Effector memory CD8-positive, alpha-beta T cell (primary cell): ENCODE data around the gene AARS2.

Experiments
- ATAC-seq: fragments of 150-1000 bp; cut with Tn5 transposase; replicated peaks from 2 replicates; pipeline ENCODE4 v1.10.0; 2021; ENCODE audit warnings: mild to moderate bottlenecking, moderate library complexity
- DNase-seq, 3 experiments: peaks; one replicate each; pipeline ENCODE4 v3.0.0; 2021
- H3K27ac Mint-ChIP-seq, 2 donors: one replicate each; pipeline ENCODE4 v1.8.0; 2022; ENCODE audit warnings: mild to moderate bottlenecking in 2 of 2, mixed read lengths in 2 of 2, moderate library complexity in 2 of 2
- H3K27me3 Mint-ChIP-seq, 2 donors: one replicate each; pipeline ENCODE4 v1.8.0; 2022; ENCODE audit warnings: mixed read lengths in 2 of 2
- H3K36me3 Mint-ChIP-seq: one replicate; pipeline ENCODE4 v1.8.0; 2022; ENCODE audit warnings: mild to moderate bottlenecking, moderate library complexity, mixed read lengths; ENCODE audit not compliant: insufficient read depth
- H3K4me1 Mint-ChIP-seq, 2 donors: one replicate each; pipeline ENCODE4 v1.8.0; 2022; ENCODE audit warnings: low read depth in 2 of 2, mixed read lengths in 2 of 2
- H3K4me3 Mint-ChIP-seq, 2 donors: one replicate each; pipeline ENCODE4 v1.8.0; 2022; ENCODE audit warnings: mild to moderate bottlenecking in 2 of 2, mixed read lengths in 2 of 2, moderate library complexity in 2 of 2
- H3K9me3 Mint-ChIP-seq, 2 donors: one replicate each; pipeline ENCODE4 v1.8.0; 2022; ENCODE audit warnings: mixed read lengths in 2 of 2

Gene AARS2

DNA sequence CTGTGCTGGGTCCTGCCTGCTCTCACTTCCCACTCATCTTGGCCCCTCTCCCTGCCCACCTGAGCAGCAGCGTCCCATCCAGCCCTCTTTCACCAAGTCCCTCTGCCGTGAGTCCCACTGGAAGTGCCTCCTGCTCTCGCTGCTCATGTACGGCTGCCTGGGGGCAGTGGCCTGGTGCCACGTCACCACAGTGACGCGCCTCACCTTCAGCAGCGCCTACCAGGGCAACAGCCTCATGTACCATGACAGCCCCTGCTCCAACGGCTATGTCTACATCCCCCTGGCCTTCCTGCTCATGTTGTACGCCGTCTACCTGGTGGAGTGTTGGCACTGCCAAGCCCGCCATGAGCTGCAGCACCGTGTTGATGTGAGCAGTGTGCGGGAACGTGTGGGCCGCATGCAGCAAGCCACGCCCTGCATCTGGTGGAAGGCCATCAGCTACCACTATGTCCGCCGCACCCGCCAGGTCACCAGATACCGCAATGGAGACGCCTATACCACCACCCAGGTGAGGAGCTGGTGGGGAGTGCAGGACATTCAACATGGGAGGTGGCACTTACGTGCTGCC is 40.1 kb downstream of the AARS2 start:
- H3K36me3 Mint-ChIP-seq, result peaks cover 3% of the 10 kb centered on the region
- H3K4me1 Mint-ChIP-seq, result peaks cover 8 to 10% of the 10 kb centered on the region in 2 donors
- no peak overlapping the region for H3K4me3 Mint-ChIP-seq
- H3K27ac Mint-ChIP-seq, result no peak overlapping the region
- DNase-seq, result no peak
- peaks cover 70 to 83% of the 10 kb centered on the region in 2 donors for H3K27me3 Mint-ChIP-seq
- no peak for ATAC-seq
- no peaks in the 10 kb centered on the region for H3K9me3 Mint-ChIP-seq

GRCh38 chr6:44272529-44272928 is 40.6 kb downstream of the AARS2 start:
- H3K27me3 Mint-ChIP-seq, result peaks cover 64 to 77% of the 10 kb centered on the region in 2 donors

DNA sequence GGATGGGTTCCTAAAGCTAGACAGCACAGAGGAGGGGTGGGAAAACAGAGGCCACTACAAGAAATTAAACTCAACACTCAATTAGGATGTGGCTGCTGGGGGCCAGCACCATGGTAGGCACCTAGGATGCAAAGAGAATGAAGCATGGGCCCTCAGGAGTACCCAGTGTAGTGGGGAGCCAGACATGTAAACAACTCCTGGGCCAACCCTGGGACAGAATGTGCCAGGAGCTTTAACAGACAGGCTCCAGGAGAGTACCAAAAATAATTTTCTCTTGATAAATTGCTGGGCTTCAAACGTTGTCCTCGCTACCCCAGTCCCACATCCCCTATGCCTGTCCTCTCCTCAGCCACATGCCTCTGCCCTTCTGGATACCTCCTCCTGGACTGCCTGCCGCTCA is 41.2 kb downstream of the AARS2 start:
- no peak overlapping the region for H3K27ac Mint-ChIP-seq
- DNase-seq (no peak), ATAC-seq (no peak)
- H3K9me3 Mint-ChIP-seq, result no peaks in the 10 kb centered on the region
- H3K36me3 Mint-ChIP-seq, result peaks cover 7% of the 10 kb centered on the region
- H3K4me1 Mint-ChIP-seq, result peaks cover 11 to 12% of the 10 kb centered on the region in 2 donors
- peak overlapping the region in 1 of 2 donors; percentile 65 for H3K4me3 Mint-ChIP-seq
- peaks cover 58 to 71% of the 10 kb centered on the region in 2 donors for H3K27me3 Mint-ChIP-seq

More at GRCh38 chr6:44272529-44272928, 40.6 kb downstream of the AARS2 start:
- peaks cover 8 to 12% of the 10 kb centered on the region in 2 donors for H3K4me1 Mint-ChIP-seq
- H3K4me3 Mint-ChIP-seq, result no peak overlapping the region
- peaks cover 7% of the 10 kb centered on the region for H3K36me3 Mint-ChIP-seq
- no peak for DNase-seq
- no peak overlapping the region for H3K27ac Mint-ChIP-seq
- no peak for ATAC-seq
- H3K9me3 Mint-ChIP-seq, result no peaks in the 10 kb centered on the region

GRCh38 chr6:44271406-44271723 is 41.8 kb downstream of the AARS2 start:
- ATAC-seq (no peak), DNase-seq (no peak)
- Mint-ChIP-seq H3K36me3 (peaks cover 11% of the 10 kb centered on the region), H3K27me3 (peaks cover 54 to 65% of the 10 kb centered on the region in 2 donors), H3K9me3 (no peaks in the 10 kb centered on the region), H3K4me3 (peak overlapping the region; percentile 65 to 73), H3K27ac (no peak overlapping the region), H3K4me1 (peaks cover 13 to 15% of the 10 kb centered on the region in 2 donors)

DNA sequence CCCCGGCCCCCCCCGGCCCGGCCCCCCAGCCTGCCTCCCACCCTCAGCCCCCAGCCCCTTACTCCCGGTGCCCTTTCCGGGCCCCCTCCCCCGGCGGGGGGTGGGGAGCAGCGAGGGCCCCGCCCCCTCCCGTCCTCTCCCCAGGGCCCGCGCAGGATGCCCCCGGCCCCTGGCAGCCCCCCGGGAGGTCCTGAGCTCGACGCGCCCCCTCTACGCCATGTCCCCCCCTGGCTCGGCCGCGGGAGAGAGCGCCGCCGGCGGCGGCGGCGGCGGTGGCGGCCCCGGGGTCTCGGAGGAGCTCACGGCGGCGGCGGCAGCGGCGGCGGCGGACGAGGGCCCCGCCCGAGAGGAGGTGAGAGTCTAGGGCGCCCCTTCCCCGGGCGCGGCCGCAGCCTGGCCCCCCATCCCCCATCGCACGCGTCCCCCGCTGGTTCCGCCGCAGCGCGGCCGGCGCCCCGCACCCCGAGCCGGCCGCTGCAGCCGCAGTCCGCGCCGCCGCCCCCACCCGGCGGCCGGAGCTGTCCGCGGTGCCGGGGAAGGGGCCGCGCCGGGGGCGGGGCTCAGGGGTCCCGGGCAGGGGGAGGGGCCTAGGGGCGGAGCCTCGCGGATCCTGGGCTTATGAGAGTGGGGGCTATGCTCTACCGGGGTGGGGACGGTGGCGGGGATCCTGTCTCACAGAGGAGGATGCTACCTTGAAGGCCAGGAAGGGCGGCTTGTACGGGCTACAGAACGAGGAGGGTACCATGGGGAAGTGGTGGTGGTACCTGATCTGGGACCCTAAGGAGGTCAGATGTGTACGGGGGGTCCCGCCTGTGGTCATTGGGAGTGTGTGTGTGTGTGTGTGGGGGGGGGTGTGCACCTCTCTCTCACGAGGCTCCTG is 42.4 kb downstream of the AARS2 start:
- Mint-ChIP-seq H3K27me3 (peaks cover 54 to 64% of the 10 kb centered on the region in 2 donors), H3K9me3 (no peaks in the 10 kb centered on the region), H3K4me3 (peak overlapping the region; percentile 65 to 75), H3K27ac (no peak overlapping the region), H3K4me1 (peaks cover 13 to 15% of the 10 kb centered on the region in 2 donors), H3K36me3 (peaks cover 11% of the 10 kb centered on the region)
- ATAC-seq, result peak; percentile 28
- no peak for DNase-seq

DNA sequence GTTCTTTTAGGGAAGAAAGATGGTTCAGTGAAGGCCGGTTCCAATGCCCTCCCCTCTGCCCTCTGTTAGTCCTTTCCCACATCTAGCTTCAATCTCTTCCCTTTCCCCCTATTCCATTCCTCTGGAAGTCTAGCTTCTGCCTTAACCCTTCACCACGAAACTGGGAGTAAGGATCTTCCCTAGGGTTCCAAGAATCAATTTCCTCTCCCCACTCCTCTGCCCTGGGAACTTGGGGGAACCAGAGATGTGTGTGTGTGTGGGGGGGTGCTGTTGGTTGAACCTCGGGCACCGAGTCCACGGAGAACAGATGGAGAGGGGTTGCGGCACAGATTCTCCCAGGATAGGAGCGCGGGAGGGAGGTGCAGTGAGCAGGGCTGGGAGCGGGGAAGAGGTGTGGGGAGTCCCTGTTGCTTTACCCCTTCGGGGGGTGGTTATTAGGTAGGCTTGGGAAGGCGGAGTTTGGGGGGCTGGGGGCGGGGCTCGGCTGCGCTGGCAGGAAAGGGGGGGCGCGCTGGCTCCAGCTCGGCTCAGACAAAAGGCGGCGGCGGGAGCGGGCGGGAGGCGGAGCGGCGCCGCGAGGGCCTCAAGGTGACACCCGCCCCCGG is 43.1 kb downstream of the AARS2 start, which contains the start of gene TMEM151B:
TSS of gene TMEM151B (plus strand) at position 530 of the 605 bp plus-strand sequence. CDS start 293 bp downstream, outside the sequence.
- DNase-seq, result no peak

GRCh38 chr6:44269178-44269920 is 43.8 kb downstream of the AARS2 start:
- H3K36me3 Mint-ChIP-seq, result peaks cover 13% of the 10 kb centered on the region
- H3K4me1 Mint-ChIP-seq, result peaks cover 18 to 22% of the 10 kb centered on the region in 2 donors
- no peak for ATAC-seq
- DNase-seq, result no peak
- no peak overlapping the region for H3K27ac Mint-ChIP-seq
- H3K4me3 Mint-ChIP-seq, result peak overlapping the region; percentile 75 to 77
- H3K27me3 Mint-ChIP-seq, result peaks cover 49 to 58% of the 10 kb centered on the region in 2 donors
- H3K9me3 Mint-ChIP-seq, result no peaks in the 10 kb centered on the region

More for the DNA sequence above, 43.1 kb downstream of the AARS2 start, which contains the start of gene TMEM151B:
- H3K4me1 Mint-ChIP-seq, result peaks cover 13 to 16% of the 10 kb centered on the region in 2 donors
- peaks cover 54 to 64% of the 10 kb centered on the region in 2 donors for H3K27me3 Mint-ChIP-seq
- no peak within 1 kb of the TSS for H3K27ac Mint-ChIP-seq
- no peak for ATAC-seq
- peaks cover 11% of the 10 kb centered on the region for H3K36me3 Mint-ChIP-seq
- H3K9me3 Mint-ChIP-seq, result no peaks in the 10 kb centered on the region
- H3K4me3 Mint-ChIP-seq, result peak within 1 kb of the TSS; percentile 75 to 77

DNA sequence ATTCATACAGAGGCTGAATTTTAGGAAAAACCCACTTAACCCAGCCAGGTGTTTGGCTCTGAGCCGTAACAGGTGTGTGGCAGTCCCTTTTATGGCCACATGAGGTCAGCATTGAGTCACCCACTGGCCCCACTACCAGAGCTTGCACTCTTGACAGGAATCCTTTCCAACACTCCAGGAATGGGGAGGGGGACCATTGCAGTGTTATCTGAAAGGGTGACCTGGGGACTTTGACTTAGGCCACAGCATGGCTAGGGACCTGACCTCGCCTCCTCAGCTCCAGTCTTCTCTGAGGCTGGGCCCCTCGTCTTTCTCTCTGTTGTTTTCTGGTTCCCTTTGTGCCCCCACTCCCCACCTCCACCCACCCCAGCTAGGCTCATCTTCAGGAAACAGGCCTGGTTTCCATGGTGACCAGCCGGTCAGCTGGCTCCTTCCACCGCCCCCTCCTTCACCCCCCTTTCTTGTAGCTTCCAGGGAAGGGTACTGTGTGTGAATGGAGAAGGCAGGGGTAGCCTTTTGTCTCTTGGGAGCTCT is 45.0 kb downstream of the AARS2 start:
- ATAC-seq, result no peak
- Mint-ChIP-seq H3K4me3 (no peak overlapping the region), H3K27ac (peak overlapping the region in 1 of 2 donors; percentile 32), H3K9me3 (no peaks in the 10 kb centered on the region), H3K36me3 (peaks cover 24% of the 10 kb centered on the region), H3K27me3 (peaks cover 37 to 46% of the 10 kb centered on the region in 2 donors), H3K4me1 (peaks cover 30 to 34% of the 10 kb centered on the region in 2 donors)
- DNase-seq, result peak; percentile 49 to 68 (median 58)

GRCh38 chr6:44267252-44267651 is 45.9 kb downstream of the AARS2 start:
- ATAC-seq, result no peak
- Mint-ChIP-seq H3K27me3 (peaks cover 28 to 37% of the 10 kb centered on the region in 2 donors), H3K4me1 (peaks cover 39 to 43% of the 10 kb centered on the region in 2 donors), H3K4me3 (no peak overlapping the region), H3K36me3 (peaks cover 31% of the 10 kb centered on the region), H3K27ac (peak overlapping the region; percentile 32 to 99), H3K9me3 (no peaks in the 10 kb centered on the region)
- no peak for DNase-seq

DNA sequence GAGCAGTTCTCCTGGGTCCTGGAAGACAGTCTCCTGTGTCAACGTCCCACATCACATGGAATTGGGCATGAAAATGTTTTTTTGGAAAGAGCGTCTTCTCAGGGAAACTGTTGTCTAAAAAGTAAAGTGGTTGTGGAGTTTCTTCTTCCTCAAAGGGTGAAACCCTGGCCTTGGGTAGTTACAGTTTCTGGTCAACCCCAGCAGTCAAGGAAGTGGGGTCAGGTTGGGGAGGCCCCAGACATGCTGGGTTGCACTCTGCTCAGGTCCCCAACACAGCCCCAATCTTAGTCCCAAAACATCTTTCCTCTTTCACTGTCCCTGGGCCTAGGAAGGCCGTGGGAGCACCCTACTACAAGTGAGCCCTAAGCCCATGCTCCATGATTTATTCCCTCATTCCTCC is 46.8 kb downstream of the AARS2 start:
- Mint-ChIP-seq H3K27me3 (peaks cover 19 to 27% of the 10 kb centered on the region in 2 donors), H3K36me3 (peaks cover 39% of the 10 kb centered on the region), H3K27ac (peak overlapping the region; percentile 99), H3K9me3 (no peaks in the 10 kb centered on the region), H3K4me3 (peak overlapping the region; percentile 98), H3K4me1 (peaks cover 41 to 42% of the 10 kb centered on the region in 2 donors)
- ATAC-seq (no peak), DNase-seq (no peak)

DNA sequence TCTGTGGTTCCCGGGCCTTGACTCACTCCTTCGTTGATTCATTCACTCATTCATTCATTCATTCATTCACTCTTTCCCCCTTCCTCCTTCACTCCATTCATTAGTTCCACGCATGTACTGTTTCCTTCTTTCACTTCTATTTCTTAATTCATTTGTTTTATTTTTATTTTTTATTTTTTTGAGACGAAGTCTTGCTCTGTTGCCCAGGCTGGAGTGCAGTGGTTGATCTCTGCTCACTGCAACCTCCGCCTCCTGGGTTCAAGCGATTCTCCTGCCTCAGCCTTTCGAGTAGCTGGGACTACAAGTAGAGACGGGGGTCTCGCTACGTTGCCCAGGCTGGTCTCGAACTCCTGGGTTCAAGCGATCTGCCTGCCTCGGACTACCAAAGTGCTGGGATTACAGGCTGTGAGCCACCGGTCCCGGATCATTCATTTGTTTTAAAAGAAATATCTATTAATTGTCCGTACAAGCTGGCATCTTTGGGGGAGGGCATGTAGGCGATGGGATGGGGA is 47.4 kb downstream of the AARS2 start:
- Mint-ChIP-seq H3K27me3 (peaks cover 15 to 22% of the 10 kb centered on the region in 2 donors), H3K27ac (peak overlapping the region; percentile 99), H3K4me3 (peak overlapping the region; percentile 98), H3K36me3 (peaks cover 41% of the 10 kb centered on the region), H3K9me3 (no peaks in the 10 kb centered on the region), H3K4me1 (peaks cover 42 to 43% of the 10 kb centered on the region in 2 donors)
- DNase-seq, result no peak
- ATAC-seq, result no peak

DNA sequence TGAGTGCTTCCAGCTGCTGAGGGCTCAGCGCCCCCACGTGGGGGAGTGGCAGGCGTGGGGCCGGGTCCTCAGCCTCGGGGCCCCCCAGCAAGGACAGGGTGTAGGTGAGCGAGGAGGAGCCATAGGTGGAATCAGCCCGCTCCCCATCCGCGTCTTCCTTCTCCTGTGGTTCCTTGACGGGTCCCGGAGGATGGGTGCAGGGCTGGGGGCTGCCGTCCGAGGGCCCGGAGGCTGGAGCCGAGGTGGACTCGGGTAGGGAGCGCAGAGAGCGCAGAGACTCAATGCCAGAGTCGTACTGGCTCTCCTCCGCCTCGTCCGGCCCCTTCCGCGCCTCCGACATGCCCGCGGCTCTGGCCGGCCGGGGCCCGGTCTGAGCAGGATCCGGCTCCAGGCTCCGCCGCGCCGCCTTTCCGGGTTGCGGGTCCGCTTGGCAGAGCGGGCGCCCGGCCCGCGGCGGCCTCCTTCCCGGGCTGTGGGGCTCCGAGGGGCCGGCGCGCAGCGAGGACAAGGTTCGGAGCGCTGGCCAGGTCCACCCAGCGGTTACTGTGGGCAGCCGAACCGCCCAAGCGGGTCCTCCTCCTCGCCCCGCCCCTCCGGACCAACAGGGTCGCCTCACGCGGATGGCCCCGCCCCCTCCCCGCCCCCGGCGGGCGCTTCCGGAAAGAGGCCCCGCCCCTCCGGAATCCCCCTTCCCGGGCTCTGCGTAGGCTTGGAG is 48.0 kb downstream of the AARS2 start, which contains the start of gene NFKBIE:
TSS of gene NFKBIE (minus strand) at position 545 of the 715 bp plus-strand sequence. CDS start at position 340, 205 bp downstream.
- peak; percentile 93 to 95 (median 93) for DNase-seq
- no peaks in the 10 kb centered on the region for H3K9me3 Mint-ChIP-seq
- H3K36me3 Mint-ChIP-seq, result peaks cover 44% of the 10 kb centered on the region
- H3K27ac Mint-ChIP-seq, result peak within 1 kb of the TSS; percentile 99
- peak within 1 kb of the TSS; percentile 98 for H3K4me3 Mint-ChIP-seq
- H3K4me1 Mint-ChIP-seq, result peaks cover 42 to 43% of the 10 kb centered on the region in 2 donors
- ATAC-seq, result peak; percentile 75
- peaks cover 15 to 19% of the 10 kb centered on the region in 2 donors for H3K27me3 Mint-ChIP-seq
